Measurements from ENCODE around the gene MAN2C1.

MAN2C1 gene

GRCh38 chr15:75367406-75367912 is 948 bp downstream of the MAN2C1 start:
- no peak for DNase-seq (ENCODE audit: low read depth)
- H3K4me3 ChIP-seq (ENCODE audit: low read depth, low read length): peak overlapping the region; percentile 72
- TF ChIP-seq CTCF (IDR thresholded peaks at IDR 0.05; ENCODE audit: low read depth, low read length, missing control alignments): no peak

GRCh38 chr15:75367006-75367405 is 1.4 kb downstream of the MAN2C1 start:
- TF ChIP-seq CTCF (IDR thresholded peaks at IDR 0.05; ENCODE audit: low read depth, low read length, missing control alignments): no peak
- H3K4me3 ChIP-seq (ENCODE audit: low read depth, low read length): peak overlapping the region; percentile 72; the same call in 1 of the 2 replicates
- no peak for DNase-seq (ENCODE audit: low read depth)

- DNase-seq (ENCODE audit: low read depth): no peak
- no peak overlapping the region for H3K4me3 ChIP-seq (ENCODE audit: low read depth, low read length)
- TF ChIP-seq CTCF (IDR thresholded peaks at IDR 0.05; ENCODE audit: low read depth, low read length, missing control alignments): no peak
These were observed 2.2 kb downstream of the MAN2C1 start for GRCh38 chr15:75366163-75366562.

GRCh38 chr15:75364881-75365280 is 3.5 kb downstream of the MAN2C1 start:
- DNase-seq (ENCODE audit: low read depth): no peak
- TF ChIP-seq CTCF (IDR thresholded peaks at IDR 0.05; ENCODE audit: low read depth, low read length, missing control alignments): no peak
- no peak overlapping the region for H3K4me3 ChIP-seq (ENCODE audit: low read depth, low read length)

GRCh38 chr15:75363786-75364185 is 4.6 kb downstream of the MAN2C1 start:
- DNase-seq (ENCODE audit: low read depth): no peak
- no peak for TF ChIP-seq CTCF (IDR thresholded peaks at IDR 0.05; ENCODE audit: low read depth, low read length, missing control alignments)
- H3K4me3 ChIP-seq (ENCODE audit: low read depth, low read length): no peak overlapping the region

GRCh38 chr15:75362642-75363249 is 5.7 kb downstream of the MAN2C1 start:
- peak; percentile 15 for TF ChIP-seq CTCF (IDR thresholded peaks at IDR 0.05; ENCODE audit: low read depth, low read length, missing control alignments)
- DNase-seq (ENCODE audit: low read depth): no peak
- no peak overlapping the region for H3K4me3 ChIP-seq (ENCODE audit: low read depth, low read length)

Data from GM12864 (cell line).